Measurements from ENCODE around the gene SMAD4.
"Not testable (repeated sequence)": the region's sequence is repeated elsewhere in the genome, so short reads cannot be mapped to it uniquely, and the experiment has no call there.

The SMAD4 gene

GRCh38 chr18:51082571-51083267, 52.7 kb downstream of the SMAD4 start:
- Histone ChIP-seq H3K4me3 (ENCODE audit: low read depth in 1 of 5, low read length in 5 of 5) (no peak overlapping the region), H3K27ac (ENCODE audit: low read depth, low read length) (no peak overlapping the region), H3K27me3 (ENCODE audit: control insufficient read depth in 5 of 5, insufficient read depth in 4 of 5, low read length in 5 of 5) (no peaks in the 10 kb centered on the region), H3K9me3 (ENCODE audit: control insufficient read depth in 5 of 5, low read length in 5 of 5) (no peaks in the 10 kb centered on the region), H3K4me1 (ENCODE audit: control insufficient read depth in 5 of 5, insufficient read depth in 5 of 5, low read length in 5 of 5) (peaks cover 0 to 5% (median 0%) of the 10 kb centered on the region in 5 donors), H3K36me3 (ENCODE audit: control insufficient read depth in 5 of 5, insufficient read depth in 5 of 5, low read length in 5 of 5) (peaks cover 42 to 65% (median 56%) of the 10 kb centered on the region in 5 donors), H3K9ac (ENCODE audit: low read length in 5 of 5) (no peak overlapping the region)

- H3K36me3 ChIP-seq (ENCODE audit: control insufficient read depth in 5 of 5, insufficient read depth in 5 of 5, low read length in 5 of 5), result peaks cover 35 to 58% (median 49%) of the 10 kb centered on the region in 5 donors
- H3K27ac ChIP-seq (ENCODE audit: low read depth, low read length), result no peak overlapping the region
- no peaks in the 10 kb centered on the region for H3K27me3 ChIP-seq (ENCODE audit: control insufficient read depth in 5 of 5, insufficient read depth in 4 of 5, low read length in 5 of 5)
- peaks cover 0 to 5% (median 0%) of the 10 kb centered on the region in 5 donors for H3K4me1 ChIP-seq (ENCODE audit: control insufficient read depth in 5 of 5, insufficient read depth in 5 of 5, low read length in 5 of 5)
- no peak overlapping the region for H3K4me3 ChIP-seq (ENCODE audit: low read depth in 1 of 5, low read length in 5 of 5)
- H3K9me3 ChIP-seq (ENCODE audit: control insufficient read depth in 5 of 5, low read length in 5 of 5), result peaks cover 2 to 3% (median 3%) of the 10 kb centered on the region in 5 donors
- H3K9ac ChIP-seq (ENCODE audit: low read length in 5 of 5), result no peak overlapping the region
Measured at GRCh38 chr18:51083398-51083797, 53.4 kb downstream of the SMAD4 start.

- no peak overlapping the region for H3K27ac ChIP-seq (ENCODE audit: low read depth, low read length)
- peaks cover 7 to 22% (median 18%) of the 10 kb centered on the region in 5 donors for H3K36me3 ChIP-seq (ENCODE audit: control insufficient read depth in 5 of 5, insufficient read depth in 5 of 5, low read length in 5 of 5)
- peaks cover 0 to 3% (median 0%) of the 10 kb centered on the region in 5 donors for H3K4me1 ChIP-seq (ENCODE audit: control insufficient read depth in 5 of 5, insufficient read depth in 5 of 5, low read length in 5 of 5)
Measured at GRCh38 chr18:51088410-51088809, 58.4 kb downstream of the SMAD4 start.

GRCh38 chr18:51089691-51090090, 59.7 kb downstream of the SMAD4 start:
- Histone ChIP-seq H3K4me1 (ENCODE audit: control insufficient read depth in 5 of 5, insufficient read depth in 5 of 5, low read length in 5 of 5) (no peaks in the 10 kb centered on the region), H3K27me3 (ENCODE audit: control insufficient read depth in 5 of 5, insufficient read depth in 4 of 5, low read length in 5 of 5) (no peaks in the 10 kb centered on the region), H3K36me3 (ENCODE audit: control insufficient read depth in 5 of 5, insufficient read depth in 5 of 5, low read length in 5 of 5) (peaks cover 5 to 22% (median 9%) of the 10 kb centered on the region in 5 donors), H3K27ac (ENCODE audit: low read depth, low read length) (no peak overlapping the region), H3K9me3 (ENCODE audit: control insufficient read depth in 5 of 5, low read length in 5 of 5) (peaks cover 4 to 10% (median 7%) of the 10 kb centered on the region in 5 donors), H3K4me3 (ENCODE audit: low read depth in 1 of 5, low read length in 5 of 5) (no peak overlapping the region), H3K9ac (ENCODE audit: low read length in 5 of 5) (no peak overlapping the region)

More at GRCh38 chr18:51088410-51088809, 58.4 kb downstream of the SMAD4 start:
- Histone ChIP-seq H3K9me3 (ENCODE audit: control insufficient read depth in 5 of 5, low read length in 5 of 5) (peaks cover 4 to 10% (median 7%) of the 10 kb centered on the region in 5 donors), H3K9ac (ENCODE audit: low read length in 5 of 5) (no peak overlapping the region), H3K27me3 (ENCODE audit: control insufficient read depth in 5 of 5, insufficient read depth in 4 of 5, low read length in 5 of 5) (no peaks in the 10 kb centered on the region), H3K4me3 (ENCODE audit: low read depth in 1 of 5, low read length in 5 of 5) (peak overlapping the region in 1 of 5 donors; percentile 37)

- peaks cover 4 to 10% (median 7%) of the 10 kb centered on the region in 5 donors for H3K9me3 ChIP-seq (ENCODE audit: control insufficient read depth in 5 of 5, low read length in 5 of 5)
- H3K9ac ChIP-seq (ENCODE audit: low read length in 5 of 5), result no peak overlapping the region
- no peaks in the 10 kb centered on the region for H3K27me3 ChIP-seq (ENCODE audit: control insufficient read depth in 5 of 5, insufficient read depth in 4 of 5, low read length in 5 of 5)
Measured at GRCh38 chr18:51091270-51091669, 61.3 kb downstream of the SMAD4 start.

GRCh38 chr18:51092117-51092516, 62.1 kb downstream of the SMAD4 start:
- Histone ChIP-seq H3K36me3 (ENCODE audit: control insufficient read depth in 5 of 5, insufficient read depth in 5 of 5, low read length in 5 of 5) (no peaks in the 10 kb centered on the region), H3K27me3 (ENCODE audit: control insufficient read depth in 5 of 5, insufficient read depth in 4 of 5, low read length in 5 of 5) (no peaks in the 10 kb centered on the region), H3K9me3 (ENCODE audit: control insufficient read depth in 5 of 5, low read length in 5 of 5) (peaks cover 4 to 10% (median 7%) of the 10 kb centered on the region in 5 donors), H3K9ac (ENCODE audit: low read length in 5 of 5) (no peak overlapping the region), H3K27ac (ENCODE audit: low read depth, low read length) (no peak overlapping the region), H3K4me1 (ENCODE audit: control insufficient read depth in 5 of 5, insufficient read depth in 5 of 5, low read length in 5 of 5) (no peaks in the 10 kb centered on the region), H3K4me3 (ENCODE audit: low read depth in 1 of 5, low read length in 5 of 5) (no peak overlapping the region)

More at GRCh38 chr18:51091270-51091669, 61.3 kb downstream of the SMAD4 start:
- peaks cover 0 to 8% (median 0%) of the 10 kb centered on the region in 5 donors for H3K36me3 ChIP-seq (ENCODE audit: control insufficient read depth in 5 of 5, insufficient read depth in 5 of 5, low read length in 5 of 5)
- no peak overlapping the region for H3K27ac ChIP-seq (ENCODE audit: low read depth, low read length)
- H3K4me1 ChIP-seq (ENCODE audit: control insufficient read depth in 5 of 5, insufficient read depth in 5 of 5, low read length in 5 of 5), result no peaks in the 10 kb centered on the region
- no peak overlapping the region for H3K4me3 ChIP-seq (ENCODE audit: low read depth in 1 of 5, low read length in 5 of 5)

GRCh38 chr18:51092967-51093366, 63.0 kb downstream of the SMAD4 start:
- H3K27ac ChIP-seq (ENCODE audit: low read depth, low read length); H3K9ac ChIP-seq (ENCODE audit: low read length in 5 of 5); H3K27me3 ChIP-seq (ENCODE audit: control insufficient read depth in 5 of 5, insufficient read depth in 4 of 5, low read length in 5 of 5); H3K4me1 ChIP-seq (ENCODE audit: control insufficient read depth in 5 of 5, insufficient read depth in 5 of 5, low read length in 5 of 5); H3K4me3 ChIP-seq (ENCODE audit: low read depth in 1 of 5, low read length in 5 of 5); H3K9me3 ChIP-seq (ENCODE audit: control insufficient read depth in 5 of 5, low read length in 5 of 5); H3K36me3 ChIP-seq (ENCODE audit: control insufficient read depth in 5 of 5, insufficient read depth in 5 of 5, low read length in 5 of 5): not testable (repeated sequence)

GRCh38 chr18:51097021-51097822, 67.2 kb downstream of the SMAD4 start:
- Histone ChIP-seq H3K27ac (ENCODE audit: low read depth, low read length) (no peak overlapping the region), H3K9ac (ENCODE audit: low read length in 5 of 5) (no peak overlapping the region), H3K9me3 (ENCODE audit: control insufficient read depth in 5 of 5, low read length in 5 of 5) (peaks cover 0 to 6% (median 0%) of the 10 kb centered on the region in 5 donors), H3K36me3 (ENCODE audit: control insufficient read depth in 5 of 5, insufficient read depth in 5 of 5, low read length in 5 of 5) (no peaks in the 10 kb centered on the region), H3K27me3 (ENCODE audit: control insufficient read depth in 5 of 5, insufficient read depth in 4 of 5, low read length in 5 of 5) (no peaks in the 10 kb centered on the region), H3K4me3 (ENCODE audit: low read depth in 1 of 5, low read length in 5 of 5) (no peak overlapping the region), H3K4me1 (ENCODE audit: control insufficient read depth in 5 of 5, insufficient read depth in 5 of 5, low read length in 5 of 5) (no peaks in the 10 kb centered on the region)

- no peaks in the 10 kb centered on the region for H3K27me3 ChIP-seq (ENCODE audit: control insufficient read depth in 5 of 5, insufficient read depth in 4 of 5, low read length in 5 of 5)
- peaks cover 0 to 7% (median 0%) of the 10 kb centered on the region in 5 donors for H3K9me3 ChIP-seq (ENCODE audit: control insufficient read depth in 5 of 5, low read length in 5 of 5)
- no peak overlapping the region for H3K27ac ChIP-seq (ENCODE audit: low read depth, low read length)
- no peak overlapping the region for H3K9ac ChIP-seq (ENCODE audit: low read length in 5 of 5)
- H3K4me3 ChIP-seq (ENCODE audit: low read depth in 1 of 5, low read length in 5 of 5), result no peak overlapping the region
- H3K36me3 ChIP-seq (ENCODE audit: control insufficient read depth in 5 of 5, insufficient read depth in 5 of 5, low read length in 5 of 5), result no peaks in the 10 kb centered on the region
- H3K4me1 ChIP-seq (ENCODE audit: control insufficient read depth in 5 of 5, insufficient read depth in 5 of 5, low read length in 5 of 5), result no peaks in the 10 kb centered on the region
Measured at GRCh38 chr18:51098082-51098481, 68.1 kb downstream of the SMAD4 start.

- no peaks in the 10 kb centered on the region for H3K27me3 ChIP-seq (ENCODE audit: control insufficient read depth in 5 of 5, insufficient read depth in 4 of 5, low read length in 5 of 5)
- no peaks in the 10 kb centered on the region for H3K4me1 ChIP-seq (ENCODE audit: control insufficient read depth in 5 of 5, insufficient read depth in 5 of 5, low read length in 5 of 5)
- no peaks in the 10 kb centered on the region for H3K36me3 ChIP-seq (ENCODE audit: control insufficient read depth in 5 of 5, insufficient read depth in 5 of 5, low read length in 5 of 5)
- no peak overlapping the region for H3K27ac ChIP-seq (ENCODE audit: low read depth, low read length)
- no peak overlapping the region for H3K9ac ChIP-seq (ENCODE audit: low read length in 5 of 5)
- no peak overlapping the region for H3K4me3 ChIP-seq (ENCODE audit: low read depth in 1 of 5, low read length in 5 of 5)
- peaks cover 0 to 7% (median 0%) of the 10 kb centered on the region in 5 donors for H3K9me3 ChIP-seq (ENCODE audit: control insufficient read depth in 5 of 5, low read length in 5 of 5)
Measured at GRCh38 chr18:51098513-51098912, 68.5 kb downstream of the SMAD4 start.
